GM21825 (cell line): ENCODE results near the gene SOX5.

Source experiments
- ATAC-seq: cut with Tn5 transposase; IDR thresholded peaks from one replicate; pipeline ENCODE4 v1.9.1; 2021; ENCODE audit warnings: mild to moderate bottlenecking, moderate library complexity; ENCODE audit not compliant: unreplicated experiment

SOX5 gene

DNA sequence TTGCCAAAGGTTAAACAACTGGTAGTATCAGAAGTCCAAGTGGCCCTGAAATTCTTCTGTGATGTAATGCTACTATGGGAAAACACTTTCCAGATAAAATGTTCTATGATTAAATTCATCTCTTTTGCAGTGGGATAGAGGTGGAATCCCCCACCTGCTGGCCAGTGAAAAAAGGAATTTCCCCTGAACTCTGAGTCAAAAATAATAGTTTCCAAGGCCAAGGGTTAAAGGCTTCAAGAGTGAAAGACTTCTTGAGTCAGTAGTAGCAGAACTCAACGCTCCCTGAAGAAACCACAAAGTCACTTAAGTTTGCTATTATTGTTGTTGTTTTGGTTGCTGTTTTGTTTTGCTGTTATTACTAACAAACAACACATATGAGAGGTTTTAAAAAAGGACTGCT, 330.8 kb downstream of the SOX5 start:
- no peak for ATAC-seq

DNA sequence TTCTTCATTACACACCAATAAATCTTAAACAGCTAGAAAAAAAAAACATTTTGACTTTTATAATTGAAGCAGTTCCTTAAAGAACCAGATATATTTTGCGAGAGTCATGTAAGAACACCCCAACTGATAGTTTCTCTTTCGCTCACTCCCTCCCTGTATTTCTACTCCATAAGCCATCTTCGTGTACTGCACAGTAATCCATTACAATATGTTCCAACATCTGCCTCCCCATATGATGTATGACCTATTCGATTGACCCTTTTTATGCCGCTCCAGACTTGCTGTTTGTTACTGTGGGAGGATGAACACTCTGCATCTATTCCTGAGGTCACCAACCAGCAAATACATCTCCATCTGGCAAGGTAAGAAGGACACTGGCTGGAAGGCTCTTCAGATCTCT, 331.7 kb downstream of the SOX5 start:
- no peak for ATAC-seq

DNA sequence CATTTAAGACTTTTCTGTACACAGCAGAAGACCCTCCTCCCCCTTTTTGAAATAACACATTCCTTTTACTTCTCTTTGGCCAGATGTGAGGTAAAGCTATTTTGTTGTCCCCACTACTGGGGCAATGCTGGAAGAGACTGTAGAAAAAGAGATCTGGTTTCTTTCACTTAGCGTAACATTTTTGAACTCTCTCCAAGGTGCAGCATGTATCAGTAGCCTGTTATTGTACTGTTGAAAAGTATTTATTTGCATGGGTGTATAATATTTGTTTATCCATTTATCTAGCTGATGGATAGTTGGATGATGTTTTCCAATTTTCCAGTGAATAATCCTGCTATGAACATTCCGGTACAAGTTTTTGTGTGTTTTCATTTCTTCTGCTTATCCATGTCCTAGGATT, 335.2 kb downstream of the SOX5 start:
- no peak for ATAC-seq

DNA sequence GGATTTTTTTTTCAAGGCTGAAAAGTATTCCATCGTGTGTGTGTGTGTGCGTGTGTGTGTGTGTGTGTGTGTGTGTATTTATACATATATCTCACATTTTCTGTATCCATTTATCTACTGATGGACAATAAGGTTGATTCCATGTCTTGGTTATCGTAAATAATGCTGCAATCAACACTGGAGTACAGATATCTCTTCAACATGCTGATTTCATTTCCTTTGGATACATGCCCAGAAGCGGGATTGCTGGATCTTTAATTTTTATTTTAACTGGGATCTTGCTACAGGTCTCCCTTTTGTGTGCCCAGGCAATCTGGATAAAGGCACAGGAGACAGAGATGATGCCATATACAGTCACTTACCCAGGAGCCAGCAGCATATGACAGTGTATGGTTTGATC, 338.1 kb downstream of the SOX5 start:
- no peak for ATAC-seq

DNA sequence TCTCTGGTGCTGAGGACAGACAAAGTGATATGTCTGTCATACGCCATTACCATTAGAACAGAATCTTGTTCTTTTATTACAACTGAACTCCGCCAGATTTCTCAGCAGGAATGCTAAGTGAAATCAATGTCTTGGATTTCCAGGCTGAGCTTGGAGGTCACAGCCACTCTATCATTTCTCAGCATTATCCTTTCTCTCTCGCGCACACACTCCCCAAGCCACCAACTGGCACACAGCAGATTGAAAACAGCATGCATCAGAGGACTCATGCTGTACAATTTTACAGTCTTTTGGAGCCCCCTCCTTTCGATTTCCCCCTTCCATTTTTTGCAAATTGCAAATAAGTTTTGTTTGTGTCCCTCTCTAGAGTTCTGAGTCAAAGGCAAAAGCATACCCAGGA, 348.6 kb downstream of the SOX5 start:
- ATAC-seq = no peak

DNA sequence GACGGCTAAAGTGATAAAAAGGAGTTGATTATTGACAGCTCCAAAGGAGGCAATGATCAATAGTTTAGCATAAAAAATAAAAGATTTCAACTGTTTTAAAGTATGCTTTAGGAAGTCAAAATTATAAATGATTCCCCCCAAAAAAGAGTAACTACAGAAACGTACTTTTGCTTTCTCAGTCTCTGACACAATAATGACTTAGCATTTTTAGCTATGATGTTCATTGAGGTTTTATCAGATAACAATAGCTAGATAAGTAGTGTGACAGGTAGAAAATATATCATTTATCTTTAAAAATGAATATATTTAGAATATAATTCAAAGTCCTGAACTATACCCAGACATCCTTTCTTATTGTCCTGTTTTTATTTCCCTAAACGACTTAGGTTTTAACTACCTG, 352.9 kb downstream of the SOX5 start:
- no peak for ATAC-seq

DNA sequence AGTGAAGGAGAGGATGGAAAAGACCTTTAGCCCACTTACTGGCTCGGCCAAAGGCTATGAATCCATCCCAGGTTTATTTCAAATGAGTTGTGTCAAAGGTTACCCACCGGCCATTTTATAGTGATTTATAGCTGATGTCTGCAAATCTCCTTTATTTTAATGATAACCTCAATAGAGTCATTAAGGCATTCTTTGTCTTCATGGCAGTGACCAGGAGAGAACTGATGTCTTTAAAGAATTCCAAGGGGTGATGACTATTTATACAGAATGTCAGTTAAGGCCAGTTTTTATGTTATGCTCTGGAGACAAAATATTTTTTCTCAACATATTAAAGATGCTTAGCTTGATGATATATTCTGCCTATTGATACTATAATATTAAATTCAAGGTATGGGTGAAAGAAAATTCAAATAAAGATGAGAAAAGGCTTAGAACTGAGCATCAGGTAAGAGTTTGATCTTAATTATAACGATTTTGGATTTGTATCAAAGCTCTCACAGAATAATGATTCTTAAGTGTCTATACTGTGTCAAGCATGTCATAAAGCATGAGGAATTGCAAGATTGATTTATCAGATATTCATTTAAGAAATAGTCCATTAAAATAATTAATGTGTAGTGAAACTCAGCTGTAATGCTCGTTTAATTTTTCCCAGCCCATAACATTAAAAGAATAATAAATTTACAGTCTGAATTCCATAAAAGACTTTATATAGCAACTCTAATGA, 361.5 kb downstream of the SOX5 start:
- no peak for ATAC-seq

DNA sequence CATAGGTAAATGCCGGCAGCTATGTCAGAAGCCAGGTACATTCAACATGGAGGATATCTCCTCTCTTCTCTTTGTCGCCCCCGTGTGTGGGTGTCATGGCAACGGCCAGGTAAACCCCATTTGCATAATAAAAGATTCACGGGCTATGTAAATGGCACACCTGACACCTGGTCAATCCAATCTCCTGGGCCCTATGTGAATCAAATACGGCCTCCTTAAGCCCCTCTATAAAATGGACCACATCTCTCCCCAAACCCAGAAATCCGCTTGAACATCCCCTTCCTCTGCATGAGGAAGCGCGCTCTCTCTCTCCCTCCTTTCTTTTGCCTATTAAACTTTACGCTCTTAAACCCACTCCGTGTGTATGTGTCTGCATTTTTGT, 363.7 kb downstream of the SOX5 start:
- ATAC-seq = no peak

DNA sequence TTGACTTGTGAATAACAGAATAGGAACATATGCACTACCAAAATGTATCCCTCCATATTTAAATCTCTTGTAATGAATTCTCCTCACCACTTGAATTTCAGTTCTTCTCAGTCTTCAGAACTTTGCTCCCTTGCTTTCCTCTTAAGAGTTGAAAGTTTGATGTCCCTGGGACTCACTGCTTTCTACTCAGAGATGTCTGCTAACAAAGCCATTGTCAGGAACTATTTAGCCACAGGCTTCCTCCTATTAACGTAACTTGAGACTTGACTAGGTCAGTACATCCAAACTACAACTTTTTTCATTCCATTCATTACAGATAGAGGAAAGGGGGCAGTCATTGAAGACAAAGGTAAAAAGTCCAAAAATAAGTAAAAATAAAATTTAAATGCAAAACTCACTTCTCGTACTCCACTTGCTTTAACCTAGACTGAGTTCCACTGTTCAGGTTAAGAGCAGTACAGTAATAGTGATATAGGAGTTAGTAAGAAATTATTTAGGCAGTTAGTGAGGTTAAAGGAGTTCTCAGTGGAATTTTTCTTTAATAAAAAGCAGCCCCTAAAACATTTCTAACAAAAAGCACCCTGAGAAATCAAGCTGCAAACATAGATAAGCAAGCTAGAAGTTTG, 364.2 kb downstream of the SOX5 start:
- ATAC-seq = no peak

DNA sequence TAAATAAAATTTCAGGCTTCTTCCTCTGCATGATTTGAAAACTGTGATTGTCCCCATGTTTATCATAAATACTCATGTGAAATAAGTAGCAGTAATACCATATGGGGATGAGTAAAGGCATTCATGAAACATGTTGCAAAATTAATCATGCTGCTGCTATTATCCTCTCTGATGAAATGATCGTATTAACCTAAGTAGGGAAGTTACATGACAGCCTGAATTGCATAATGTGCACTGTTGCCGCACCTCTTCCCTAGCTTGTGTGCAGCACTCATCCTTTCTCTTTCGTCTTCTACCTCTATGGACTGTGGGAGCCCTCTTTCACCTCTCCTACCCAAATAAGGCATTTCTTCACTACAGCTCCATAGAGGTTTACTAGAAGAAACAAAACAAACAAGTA, 367.6 kb downstream of the SOX5 start:
- ATAC-seq = no peak

DNA sequence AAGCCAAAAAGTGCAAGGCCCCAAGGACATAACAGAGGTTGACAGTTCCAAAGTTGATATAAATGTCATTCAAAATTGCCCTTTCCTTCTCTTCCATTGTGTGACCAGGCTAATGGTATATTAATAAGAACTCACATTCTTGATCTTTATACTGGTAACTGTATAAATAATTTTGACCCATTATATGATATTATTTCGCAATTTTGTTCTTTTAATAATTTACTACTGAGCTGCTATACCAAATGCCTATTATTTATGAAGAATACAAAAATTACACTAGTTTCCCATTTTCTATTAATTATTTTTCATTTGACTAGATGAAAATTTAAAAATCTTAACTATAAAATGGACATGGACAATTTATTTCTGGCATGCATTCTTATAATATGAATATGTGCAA, 370.2 kb downstream of the SOX5 start:
- no peak for ATAC-seq

DNA sequence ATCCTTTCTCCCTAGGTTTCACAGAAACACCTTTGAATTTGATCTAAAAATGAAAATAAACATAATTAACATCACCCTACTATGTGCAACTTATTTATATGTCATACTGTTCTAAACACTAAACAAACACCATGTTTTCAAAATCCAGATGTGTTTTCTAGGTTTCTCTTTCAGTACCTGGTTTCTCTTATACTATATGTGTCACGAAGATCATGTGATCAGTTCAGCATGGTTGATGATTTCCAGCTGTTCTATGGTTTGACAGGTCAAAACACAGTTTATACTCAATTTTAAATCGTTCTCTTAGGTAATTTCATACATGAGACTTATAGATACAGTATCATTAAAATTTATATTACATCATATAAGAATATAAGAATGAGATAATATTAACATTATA, 373.1 kb downstream of the SOX5 start:
- ATAC-seq = peak; percentile 74

DNA sequence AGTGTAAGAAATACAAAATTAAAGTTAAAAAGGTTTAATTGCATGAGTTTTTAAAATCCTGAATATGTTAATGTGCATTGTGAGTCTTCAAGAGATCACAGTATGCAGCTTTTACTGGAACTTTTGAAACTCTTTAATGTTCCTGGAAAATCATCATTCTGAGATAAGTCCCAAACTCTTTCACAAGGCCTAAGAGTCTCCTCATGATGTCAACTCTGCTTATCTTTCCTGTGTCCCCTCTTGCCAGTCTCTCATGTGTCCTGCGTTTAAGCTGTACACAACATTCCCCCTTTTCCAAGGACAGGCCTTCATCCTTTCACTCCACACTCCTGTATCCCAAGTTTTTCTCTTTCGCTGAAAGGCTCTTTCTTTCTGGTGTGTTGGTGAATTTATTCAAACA, 380.1 kb downstream of the SOX5 start:
- no peak for ATAC-seq

DNA sequence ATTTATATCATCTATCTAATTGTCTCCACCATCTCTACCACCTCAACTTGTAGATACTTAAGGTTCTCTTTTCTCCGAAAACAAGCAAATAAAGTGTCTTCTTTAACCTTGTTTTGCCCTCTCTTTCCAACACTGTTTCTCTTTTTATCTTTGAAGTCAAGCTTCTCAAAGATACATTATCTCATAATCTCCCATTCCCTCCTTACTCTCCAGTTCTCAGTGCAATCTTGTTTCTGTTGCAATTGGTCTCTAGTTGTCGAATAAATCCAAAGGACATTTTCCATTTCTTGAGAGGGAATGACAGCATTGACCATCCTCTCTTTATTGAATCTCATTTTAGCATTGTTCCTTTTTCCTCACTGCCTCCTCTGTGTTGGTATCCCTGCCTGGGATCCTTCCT, 383.3 kb downstream of the SOX5 start:
- no peak for ATAC-seq

DNA sequence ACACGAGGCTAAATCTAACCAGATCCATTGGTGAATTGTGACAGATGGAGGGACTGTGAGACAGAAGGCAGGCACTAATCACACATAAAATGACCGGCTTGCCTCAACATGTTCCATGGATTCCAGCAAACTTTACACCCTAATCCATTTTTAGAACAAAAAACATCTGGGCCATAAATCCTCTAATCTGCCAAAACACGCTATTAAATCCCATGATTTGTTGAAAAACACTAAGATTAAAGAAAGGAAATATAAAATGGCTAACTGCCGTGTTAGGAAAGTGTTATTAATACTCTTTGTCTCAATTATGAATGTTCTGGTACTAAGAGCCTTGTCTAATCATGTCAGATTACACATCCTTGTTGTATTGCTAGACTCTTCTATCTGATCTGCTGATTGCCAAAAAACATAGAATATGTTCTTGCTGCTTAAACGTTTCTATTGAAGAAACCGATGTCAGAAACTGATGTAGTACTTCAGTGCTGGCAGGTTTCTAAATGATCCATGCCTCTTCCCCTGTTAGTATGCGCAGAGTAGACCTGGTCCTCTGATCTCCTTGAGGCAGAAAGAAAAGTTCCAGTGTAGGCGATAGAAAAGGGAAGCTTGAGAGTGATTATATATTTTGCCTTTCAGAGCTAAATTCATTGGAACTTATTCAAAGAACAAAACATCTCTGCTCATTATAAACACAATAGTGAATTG, 384.9 kb downstream of the SOX5 start:
- ATAC-seq = no peak

DNA sequence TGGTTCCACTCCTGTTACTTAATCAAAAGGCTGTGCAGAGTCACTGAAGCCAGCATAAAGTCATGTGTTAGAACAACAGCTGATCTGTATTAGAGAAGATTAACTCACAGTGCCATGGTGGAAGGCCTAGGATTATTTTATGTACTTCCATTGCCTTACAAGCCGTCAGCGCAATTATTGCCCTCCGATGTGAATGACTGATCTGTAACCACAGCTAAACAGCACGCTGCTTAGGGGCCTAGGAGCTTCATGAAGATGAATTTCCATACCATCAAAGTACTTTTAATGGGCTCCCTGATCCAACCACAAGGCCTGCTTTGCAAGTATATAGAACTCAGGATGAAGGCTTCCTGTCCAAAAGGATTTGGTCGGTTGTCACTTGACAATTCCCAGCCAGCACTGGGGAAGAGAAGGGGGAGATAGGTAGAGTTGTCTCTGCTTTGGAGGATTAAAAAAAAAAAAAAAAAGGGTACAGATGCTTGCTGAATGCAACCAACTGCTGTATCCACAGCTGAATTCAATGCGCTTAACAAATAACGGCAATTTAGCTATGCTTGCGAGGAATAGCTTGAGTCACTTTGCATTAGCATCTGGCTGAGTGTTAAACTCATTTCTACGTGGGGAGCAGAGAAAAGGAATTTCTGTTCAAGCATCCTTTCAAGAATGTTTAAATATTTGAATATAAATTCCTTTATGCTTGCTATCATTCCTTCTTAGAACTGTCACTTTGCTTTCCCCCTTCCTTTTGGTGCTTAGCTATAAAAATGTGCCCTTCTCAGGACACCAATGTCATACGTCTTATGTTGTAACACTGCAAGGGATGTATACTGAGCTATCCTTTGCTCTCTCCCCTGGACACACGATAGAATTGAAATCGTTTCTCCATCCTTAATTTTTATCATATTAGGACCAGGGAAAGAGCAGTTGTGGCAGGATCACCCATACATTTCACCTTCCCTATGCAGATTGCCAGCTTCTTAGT, 387.8 kb downstream of the SOX5 start:
- ATAC-seq = no peak

DNA sequence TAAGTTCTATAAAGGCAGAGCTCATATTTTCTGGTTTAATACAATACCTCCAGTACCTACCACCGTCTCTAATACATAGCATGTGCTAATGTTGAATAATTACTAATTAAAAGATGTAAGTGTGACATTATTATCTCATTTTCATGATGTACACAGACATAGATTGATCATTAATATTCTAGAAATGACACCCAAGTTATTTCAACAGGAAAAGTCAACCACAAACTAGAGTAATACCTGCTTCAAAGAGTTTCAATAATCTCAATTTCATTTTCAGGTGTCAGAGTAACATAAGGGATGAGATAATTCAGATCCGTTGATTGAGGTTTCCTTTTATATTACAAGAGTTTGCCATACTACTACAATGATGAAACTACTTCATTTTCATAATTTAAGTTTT, 388.9 kb downstream of the SOX5 start:
- peak; percentile 88 for ATAC-seq

DNA sequence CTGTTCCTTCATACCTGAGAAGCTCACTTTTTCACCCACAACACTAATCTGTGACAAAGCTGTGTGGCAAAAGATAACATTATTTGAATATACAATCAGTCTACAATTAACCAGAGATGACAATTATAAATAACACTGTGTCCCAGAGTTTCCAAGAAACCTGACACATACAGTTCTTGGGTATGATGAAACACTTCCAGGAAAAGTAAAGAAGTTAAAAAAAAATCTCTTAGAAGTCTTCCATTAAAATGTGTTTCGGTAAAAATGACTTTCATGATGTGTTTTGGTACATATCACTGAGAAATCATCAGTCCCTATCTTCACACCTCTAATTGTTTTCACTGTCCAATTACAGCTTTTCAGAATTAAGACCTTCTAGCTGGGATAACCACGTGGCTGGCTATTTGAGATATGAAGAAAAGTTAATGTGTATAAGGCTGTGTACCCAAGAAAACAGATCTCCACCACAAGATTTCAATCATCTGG, 390.2 kb downstream of the SOX5 start:
- no peak for ATAC-seq

DNA sequence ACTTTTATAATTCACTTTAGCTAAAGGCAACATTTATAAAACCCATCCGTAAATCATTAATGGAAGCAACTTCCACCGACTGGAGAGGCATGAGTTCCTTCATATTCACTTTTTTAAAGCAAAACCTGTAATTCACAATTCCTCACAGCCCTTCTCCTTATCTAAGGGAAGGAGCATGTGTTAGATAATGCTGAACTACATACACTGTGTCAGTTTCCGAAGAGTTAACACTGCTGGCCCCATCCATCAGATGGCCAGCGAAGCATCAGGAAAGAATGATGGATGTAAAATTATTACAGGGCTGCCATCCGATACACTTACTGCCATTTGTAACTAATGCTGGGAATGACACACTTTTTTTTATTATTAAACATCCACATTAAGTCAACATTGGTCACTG, 392.8 kb downstream of the SOX5 start:
- no peak for ATAC-seq

DNA sequence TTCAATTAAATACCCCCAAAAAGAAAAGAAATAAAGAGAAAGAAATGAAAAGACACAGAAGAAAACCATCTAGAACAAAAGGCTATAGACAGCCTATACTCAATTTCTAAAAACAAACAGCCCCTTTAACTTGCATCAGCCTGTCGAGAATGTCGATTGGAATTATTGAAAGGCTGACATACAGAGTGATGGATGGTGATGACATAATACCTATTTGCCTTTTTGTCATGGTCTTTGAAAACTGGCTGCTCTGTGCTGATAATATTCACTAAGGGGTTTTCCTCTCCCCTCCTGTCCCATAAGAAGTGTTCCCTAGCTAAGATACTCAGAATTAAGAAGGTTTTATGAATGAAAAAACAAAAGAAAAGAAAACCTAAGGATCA, 393.7 kb downstream of the SOX5 start:
- no peak for ATAC-seq

DNA sequence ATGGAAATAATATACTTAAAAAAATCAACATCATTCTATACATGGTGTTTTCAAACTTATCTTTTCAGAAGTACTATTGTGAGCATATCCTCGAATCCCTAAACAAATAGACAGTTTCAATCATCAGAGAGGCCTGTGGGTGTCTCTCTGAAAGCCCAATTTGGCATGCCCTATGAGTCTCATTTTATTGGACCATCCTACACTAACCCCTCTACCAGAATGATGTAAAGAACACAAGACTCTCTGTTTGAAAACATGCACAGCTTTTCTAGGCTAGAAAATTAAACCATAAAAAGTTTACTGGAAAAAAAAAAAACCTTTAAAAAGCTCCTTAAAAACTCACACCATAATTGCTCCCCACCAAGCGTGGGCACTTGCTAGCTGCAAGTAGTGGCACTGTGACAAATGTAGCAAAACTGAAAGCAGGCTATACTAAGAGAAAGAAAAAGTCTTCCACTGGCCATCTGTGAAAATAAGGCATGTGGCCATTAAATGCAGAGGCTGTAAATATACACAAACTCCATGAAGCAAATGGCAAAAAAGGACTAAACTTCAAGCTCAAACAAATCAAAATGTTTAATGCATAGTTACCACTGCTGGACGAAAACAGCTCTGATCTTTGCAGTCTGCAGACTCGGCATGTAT, 394.2 kb downstream of the SOX5 start:
- ATAC-seq = no peak
